Measurements from ENCODE around the gene FNIP1.
"Not testable (repeated sequence)": the region's sequence is repeated elsewhere in the genome, so short reads cannot be mapped to it uniquely, and the experiment has no call there.

FNIP1 gene

GRCh38 chr5:131796793-131797693 lies at the start of gene FNIP1:
Gene FNIP1 (minus strand): TSS chr5:131797017. CDS start chr5:131796921, 96 bp downstream.
- Mint-ChIP-seq H3K36me3 (ENCODE audit: insufficient read depth) (peaks cover 19% of the 10 kb centered on the region), H3K27me3 (no peaks in the 10 kb centered on the region), H3K27ac (ENCODE audit: low read depth) (peak within 1 kb of the TSS; percentile 91), H3K9me3 (no peaks in the 10 kb centered on the region), H3K4me1 (peaks cover 21% of the 10 kb centered on the region), H3K4me3 (peak within 1 kb of the TSS; percentile 93)
- ATAC-seq (replicated peaks; ENCODE audit: extremely low read depth, poor library complexity, severe bottlenecking) (peak; percentile 96), DNase-seq (ENCODE audit: low spot score in 2 of 2) (peak; percentile 94 to 96)

- Mint-ChIP-seq H3K9me3 (peaks cover 17% of the 10 kb centered on the region), H3K27ac (ENCODE audit: low read depth) (no peak overlapping the region), H3K27me3 (peaks cover 15% of the 10 kb centered on the region)
Measured at GRCh38 chr5:131846536-131846935, 49.7 kb upstream of the FNIP1 start.

GRCh38 chr5:131845828-131846227 lies 49.0 kb upstream of the FNIP1 start:
- peaks cover 17% of the 10 kb centered on the region for H3K9me3 Mint-ChIP-seq
- no peaks in the 10 kb centered on the region for H3K36me3 Mint-ChIP-seq (ENCODE audit: insufficient read depth)
- no peak overlapping the region for H3K4me3 Mint-ChIP-seq
- no peaks in the 10 kb centered on the region for H3K4me1 Mint-ChIP-seq
- H3K27ac Mint-ChIP-seq (ENCODE audit: low read depth), result no peak overlapping the region
- DNase-seq (ENCODE audit: low spot score in 2 of 2) (no peak), ATAC-seq (replicated peaks; ENCODE audit: extremely low read depth, poor library complexity, severe bottlenecking) (no peak)
- H3K27me3 Mint-ChIP-seq, result peaks cover 15% of the 10 kb centered on the region

More at GRCh38 chr5:131846536-131846935, 49.7 kb upstream of the FNIP1 start:
- no peak for ATAC-seq (replicated peaks; ENCODE audit: extremely low read depth, poor library complexity, severe bottlenecking)
- DNase-seq (ENCODE audit: low spot score in 2 of 2), result no peak
- Mint-ChIP-seq H3K36me3 (ENCODE audit: insufficient read depth) (no peaks in the 10 kb centered on the region), H3K4me3 (no peak overlapping the region), H3K4me1 (no peaks in the 10 kb centered on the region)

GRCh38 chr5:131842971-131843370 lies 46.2 kb upstream of the FNIP1 start:
- not testable (repeated sequence) for H3K4me3 Mint-ChIP-seq; H3K36me3 Mint-ChIP-seq (ENCODE audit: insufficient read depth); ATAC-seq (replicated peaks; ENCODE audit: extremely low read depth, poor library complexity, severe bottlenecking); H3K27ac Mint-ChIP-seq (ENCODE audit: low read depth); H3K4me1 Mint-ChIP-seq; DNase-seq (ENCODE audit: low spot score in 2 of 2)
- H3K27me3 Mint-ChIP-seq, result peaks cover 24% of the 10 kb centered on the region
- H3K9me3 Mint-ChIP-seq, result peaks cover 20% of the 10 kb centered on the region

- not testable (repeated sequence) for H3K36me3 Mint-ChIP-seq (ENCODE audit: insufficient read depth); H3K27ac Mint-ChIP-seq (ENCODE audit: low read depth); H3K4me1 Mint-ChIP-seq; DNase-seq (ENCODE audit: low spot score in 2 of 2); ATAC-seq (replicated peaks; ENCODE audit: extremely low read depth, poor library complexity, severe bottlenecking); H3K4me3 Mint-ChIP-seq; H3K27me3 Mint-ChIP-seq; H3K9me3 Mint-ChIP-seq
Measured at GRCh38 chr5:131832702-131833101, 35.9 kb upstream of the FNIP1 start.

- DNase-seq (ENCODE audit: low spot score in 2 of 2), result no peak
- no peaks in the 10 kb centered on the region for H3K4me1 Mint-ChIP-seq
- no peak for ATAC-seq (replicated peaks; ENCODE audit: extremely low read depth, poor library complexity, severe bottlenecking)
- no peak overlapping the region for H3K4me3 Mint-ChIP-seq
- no peak overlapping the region for H3K27ac Mint-ChIP-seq (ENCODE audit: low read depth)
- no peaks in the 10 kb centered on the region for H3K36me3 Mint-ChIP-seq (ENCODE audit: insufficient read depth)
- H3K9me3 Mint-ChIP-seq, result no peaks in the 10 kb centered on the region
- peaks cover 26% of the 10 kb centered on the region for H3K27me3 Mint-ChIP-seq
Measured at GRCh38 chr5:131825404-131826013, 28.7 kb upstream of the FNIP1 start.

- DNase-seq (ENCODE audit: low spot score in 2 of 2) (no peak), ATAC-seq (replicated peaks; ENCODE audit: extremely low read depth, poor library complexity, severe bottlenecking) (no peak)
- Mint-ChIP-seq H3K27ac (ENCODE audit: low read depth) (no peak overlapping the region), H3K9me3 (no peaks in the 10 kb centered on the region), H3K36me3 (ENCODE audit: insufficient read depth) (no peaks in the 10 kb centered on the region), H3K4me1 (no peaks in the 10 kb centered on the region), H3K4me3 (no peak overlapping the region), H3K27me3 (peaks cover 26% of the 10 kb centered on the region)
Measured at GRCh38 chr5:131824631-131825030, 27.8 kb upstream of the FNIP1 start.

GRCh38 chr5:131821221-131821620 lies 24.4 kb upstream of the FNIP1 start:
- H3K27me3 Mint-ChIP-seq, result peaks cover 26% of the 10 kb centered on the region
- no peak overlapping the region for H3K4me3 Mint-ChIP-seq
- H3K36me3 Mint-ChIP-seq (ENCODE audit: insufficient read depth), result peaks cover 3% of the 10 kb centered on the region
- H3K27ac Mint-ChIP-seq (ENCODE audit: low read depth), result no peak overlapping the region
- no peaks in the 10 kb centered on the region for H3K9me3 Mint-ChIP-seq
- no peak for DNase-seq (ENCODE audit: low spot score in 2 of 2)
- ATAC-seq (replicated peaks; ENCODE audit: extremely low read depth, poor library complexity, severe bottlenecking), result no peak
- H3K4me1 Mint-ChIP-seq, result peaks cover 6% of the 10 kb centered on the region

GRCh38 chr5:131818001-131818724 lies 21.3 kb upstream of the FNIP1 start:
- Mint-ChIP-seq H3K36me3 (ENCODE audit: insufficient read depth) (peaks cover 3% of the 10 kb centered on the region), H3K9me3 (no peaks in the 10 kb centered on the region), H3K27me3 (peaks cover 21% of the 10 kb centered on the region), H3K4me1 (peaks cover 6% of the 10 kb centered on the region), H3K27ac (ENCODE audit: low read depth) (no peak overlapping the region), H3K4me3 (peak overlapping the region; percentile 16)
- DNase-seq (ENCODE audit: low spot score in 2 of 2) (no peak), ATAC-seq (replicated peaks; ENCODE audit: extremely low read depth, poor library complexity, severe bottlenecking) (no peak)

GRCh38 chr5:131814990-131815389 lies 18.2 kb upstream of the FNIP1 start:
- no peak for DNase-seq (ENCODE audit: low spot score in 2 of 2)
- H3K4me3 Mint-ChIP-seq, result no peak overlapping the region
- H3K4me1 Mint-ChIP-seq, result peaks cover 6% of the 10 kb centered on the region
- ATAC-seq (replicated peaks; ENCODE audit: extremely low read depth, poor library complexity, severe bottlenecking), result no peak
- H3K27ac Mint-ChIP-seq (ENCODE audit: low read depth), result no peak overlapping the region
- peaks cover 3% of the 10 kb centered on the region for H3K36me3 Mint-ChIP-seq (ENCODE audit: insufficient read depth)
- H3K27me3 Mint-ChIP-seq, result no peaks in the 10 kb centered on the region
- H3K9me3 Mint-ChIP-seq, result no peaks in the 10 kb centered on the region

GRCh38 chr5:131812371-131813160 lies 15.7 kb upstream of the FNIP1 start:
- no peak for ATAC-seq (replicated peaks; ENCODE audit: extremely low read depth, poor library complexity, severe bottlenecking)
- Mint-ChIP-seq H3K27me3 (no peaks in the 10 kb centered on the region), H3K36me3 (ENCODE audit: insufficient read depth) (peaks cover 3% of the 10 kb centered on the region), H3K4me1 (peaks cover under 1% of the 10 kb centered on the region), H3K27ac (ENCODE audit: low read depth) (no peak overlapping the region), H3K4me3 (no peak overlapping the region), H3K9me3 (no peaks in the 10 kb centered on the region)
- no peak for DNase-seq (ENCODE audit: low spot score in 2 of 2)

Data from central memory CD8-positive, alpha-beta T cell (primary cell).